ENCODE measurements around the gene C11orf87.

The C11orf87 gene

DNA sequence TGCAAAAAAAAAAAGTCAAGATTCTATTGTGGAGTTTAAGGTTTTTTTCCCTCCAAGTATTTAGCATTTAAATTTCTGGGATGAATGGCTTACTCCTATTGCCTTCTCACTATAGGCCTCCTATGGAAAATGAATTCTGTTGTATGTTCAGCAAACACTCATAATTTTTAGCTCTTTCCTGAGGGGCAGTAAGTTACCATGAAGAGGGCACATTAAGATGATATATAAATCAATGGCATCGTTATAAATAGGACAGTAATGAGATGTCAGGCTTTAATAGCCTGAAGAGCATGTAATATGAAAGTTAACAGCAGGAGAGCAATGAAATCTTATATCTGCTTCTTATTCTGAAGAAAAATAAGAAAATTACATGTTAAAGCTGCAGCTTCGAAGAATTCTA lies 32.9 kb downstream of the C11orf87 start:
- TF ChIP-seq, protein P1, sequence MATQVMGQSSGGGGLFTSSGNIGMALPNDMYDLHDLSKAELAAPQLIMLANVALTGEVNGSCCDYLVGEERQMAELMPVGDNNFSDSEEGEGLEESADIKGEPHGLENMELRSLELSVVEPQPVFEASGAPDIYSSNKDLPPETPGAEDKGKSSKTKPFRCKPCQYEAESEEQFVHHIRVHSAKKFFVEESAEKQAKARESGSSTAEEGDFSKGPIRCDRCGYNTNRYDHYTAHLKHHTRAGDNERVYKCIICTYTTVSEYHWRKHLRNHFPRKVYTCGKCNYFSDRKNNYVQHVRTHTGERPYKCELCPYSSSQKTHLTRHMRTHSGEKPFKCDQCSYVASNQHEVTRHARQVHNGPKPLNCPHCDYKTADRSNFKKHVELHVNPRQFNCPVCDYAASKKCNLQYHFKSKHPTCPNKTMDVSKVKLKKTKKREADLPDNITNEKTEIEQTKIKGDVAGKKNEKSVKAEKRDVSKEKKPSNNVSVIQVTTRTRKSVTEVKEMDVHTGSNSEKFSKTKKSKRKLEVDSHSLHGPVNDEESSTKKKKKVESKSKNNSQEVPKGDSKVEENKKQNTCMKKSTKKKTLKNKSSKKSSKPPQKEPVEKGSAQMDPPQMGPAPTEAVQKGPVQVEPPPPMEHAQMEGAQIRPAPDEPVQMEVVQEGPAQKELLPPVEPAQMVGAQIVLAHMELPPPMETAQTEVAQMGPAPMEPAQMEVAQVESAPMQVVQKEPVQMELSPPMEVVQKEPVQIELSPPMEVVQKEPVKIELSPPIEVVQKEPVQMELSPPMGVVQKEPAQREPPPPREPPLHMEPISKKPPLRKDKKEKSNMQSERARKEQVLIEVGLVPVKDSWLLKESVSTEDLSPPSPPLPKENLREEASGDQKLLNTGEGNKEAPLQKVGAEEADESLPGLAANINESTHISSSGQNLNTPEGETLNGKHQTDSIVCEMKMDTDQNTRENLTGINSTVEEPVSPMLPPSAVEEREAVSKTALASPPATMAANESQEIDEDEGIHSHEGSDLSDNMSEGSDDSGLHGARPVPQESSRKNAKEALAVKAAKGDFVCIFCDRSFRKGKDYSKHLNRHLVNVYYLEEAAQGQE (IDR thresholded peaks at IDR 0.05; ENCODE audit: insufficient read depth in 1 of 2, low read depth in 2 of 2, low read length in 2 of 2) = no peak
- TF ChIP-seq FOXP2 (optimal IDR thresholded peaks at IDR 0.05; ENCODE audit: borderline replicate concordance, extremely low read depth, extremely low read length, insufficient read depth) = no peak
- no peak for TF ChIP-seq TAF1 (IDR thresholded peaks at IDR 0.05; ENCODE audit: borderline replicate concordance, insufficient read depth, low read length)
- no peak for TF ChIP-seq SIN3A (IDR thresholded peaks at IDR 0.05; ENCODE audit: borderline replicate concordance, insufficient read depth, low read length)
- TF ChIP-seq POLR2AphosphoS5 (IDR thresholded peaks at IDR 0.05; ENCODE audit: low read depth, low read length) = no peak

Data from PFSK-1 (cell line).